ENCODE results near the gene ZNF462. TPM values are rescaled to one million over a fixed set of nuclear protein-coding genes. Genes with fewer than 3 reads are reported as not detected.
A peak's percentile ranks its signal among the peaks of the same experiment; 100 is the strongest.

Gene ZNF462
- total and polyA plus RNA-seq, 2 experiments from 2014 or later: 40.0 to 101 TPM

GRCh38 chr9:106918825-106919509, 56.0 kb downstream of the ZNF462 start:
- H3K9me3 Mint-ChIP-seq: no peaks in the 10 kb centered on the region
- no peak for DNase-seq (ENCODE audit: low spot score)
- H3K4me3 ChIP-seq: no peak overlapping the region
- peaks cover 97% of the 10 kb centered on the region for H3K79me2 ChIP-seq (replicated peaks; ENCODE audit: insufficient read depth)
- peaks cover 10% of the 10 kb centered on the region for H3K36me3 ChIP-seq (ENCODE audit: insufficient read depth)
- peaks cover 64% of the 10 kb centered on the region for H3K36me3 Mint-ChIP-seq (ENCODE audit: low read depth)
- H3K27ac Mint-ChIP-seq: no peak overlapping the region; the same call in 1 of the 2 replicates
- no peak overlapping the region for H2AFZ ChIP-seq
- ATAC-seq: no peak
- H3K9me2 ChIP-seq (ENCODE audit: insufficient read depth): 0 out of 2 replicates have a peak, but pooled peaks cover 5% of the 10 kb centered on the region
- no peak overlapping the region for H3K27ac ChIP-seq (ENCODE audit: low read depth)
- no peak overlapping the region for H3K4me3 Mint-ChIP-seq
- no peaks in the 10 kb centered on the region; the same call in none of the 2 replicates for H4K20me1 ChIP-seq (replicated peaks; ENCODE audit: insufficient read depth)
- H3K4me2 ChIP-seq: no peak overlapping the region
- TF ChIP-seq EZH2 (IDR thresholded peaks at IDR 0.05; ENCODE audit: low read depth, unreplicated experiment) (no peak), NANOG (IDR thresholded peaks at IDR 0.05; ENCODE audit: borderline replicate concordance) (no peak), ETS1 (IDR thresholded peaks at IDR 0.05) (no peak), ZNF114 (CRISPR knock-in tag; IDR thresholded peaks at IDR 0.05) (no peak)
- peaks cover 54% of the 10 kb centered on the region for H3K4me1 ChIP-seq (ENCODE audit: insufficient read depth)
- H3K4me1 Mint-ChIP-seq: peaks cover 63% of the 10 kb centered on the region
- H3F3A ChIP-seq (replicated peaks; ENCODE audit: low read depth): no peaks in the 10 kb centered on the region
- H3K27me3 ChIP-seq (ENCODE audit: insufficient read depth): no peaks in the 10 kb centered on the region
- H3K27me3 Mint-ChIP-seq (ENCODE audit: insufficient read depth, low read depth, poor library complexity): peaks cover 7% of the 10 kb centered on the region

GRCh38 chr9:106920091-106920490, 57.1 kb downstream of the ZNF462 start:
- ATAC-seq (no peak), DNase-seq (ENCODE audit: low spot score) (no peak)
- peaks cover 96% of the 10 kb centered on the region for H3K79me2 ChIP-seq (replicated peaks; ENCODE audit: insufficient read depth)
- H2AFZ ChIP-seq: no peak overlapping the region
- no peak overlapping the region for H3K4me3 ChIP-seq
- H3K9me2 ChIP-seq (ENCODE audit: insufficient read depth): 0 out of 2 replicates have a peak, but pooled peaks cover 5% of the 10 kb centered on the region
- H3K36me3 ChIP-seq (ENCODE audit: insufficient read depth): peaks cover 21% of the 10 kb centered on the region
- H3K4me3 Mint-ChIP-seq: no peak overlapping the region
- H3K36me3 Mint-ChIP-seq (ENCODE audit: low read depth): peaks cover 74% of the 10 kb centered on the region
- no peaks in the 10 kb centered on the region for H3K9me3 Mint-ChIP-seq
- H3K4me1 Mint-ChIP-seq: peaks cover 54% of the 10 kb centered on the region
- no peak overlapping the region for H3K27ac ChIP-seq (ENCODE audit: low read depth)
- no peaks in the 10 kb centered on the region; the same call in none of the 2 replicates for H4K20me1 ChIP-seq (replicated peaks; ENCODE audit: insufficient read depth)
- peaks cover 43% of the 10 kb centered on the region for H3K4me1 ChIP-seq (ENCODE audit: insufficient read depth)
- H3K27ac Mint-ChIP-seq: peak overlapping the region; percentile 8; the same call in 1 of the 2 replicates
- 0 out of 2 replicates have a peak overlapping the region, but pooled peaks have one; percentile 6 for H3K4me2 ChIP-seq
- peaks cover 5% of the 10 kb centered on the region for H3K27me3 Mint-ChIP-seq (ENCODE audit: insufficient read depth, low read depth, poor library complexity)
- H3F3A ChIP-seq (replicated peaks; ENCODE audit: low read depth): no peaks in the 10 kb centered on the region
- no peaks in the 10 kb centered on the region for H3K27me3 ChIP-seq (ENCODE audit: insufficient read depth)
- no peak for TF ChIP-seq CREB1 (CRISPR knock-in tag; IDR thresholded peaks at IDR 0.05; ENCODE audit: low read depth)
- TF ChIP-seq NANOG (IDR thresholded peaks at IDR 0.05; ENCODE audit: borderline replicate concordance): no peak
- TF ChIP-seq STAT1 (IDR thresholded peaks at IDR 0.05; ENCODE audit: unreplicated experiment): no peak
- TF ChIP-seq POLR2AphosphoS5 (IDR thresholded peaks at IDR 0.05; ENCODE audit: low read depth): no peak
- no peak for TF ChIP-seq JUNB (IDR thresholded peaks at IDR 0.05; ENCODE audit: unreplicated experiment)
- no peak for TF ChIP-seq EZH2 (IDR thresholded peaks at IDR 0.05; ENCODE audit: low read depth, unreplicated experiment)
- no peak for TF ChIP-seq EZH2phosphoT487 (IDR thresholded peaks at IDR 0.05; ENCODE audit: unreplicated experiment)
- no peak for TF ChIP-seq ZNF331 (CRISPR knock-in tag; IDR thresholded peaks at IDR 0.05; ENCODE audit: low read depth)
- TF ChIP-seq CTCF (conservative IDR thresholded peaks at IDR 0.05; ENCODE audit: low read depth in 2 of 2): no peak
- TF ChIP-seq ZNF462 (CRISPR knock-in tag; IDR thresholded peaks at IDR 0.05): no peak
